ENCODE data around the gene CAPN13. TPM values are rescaled to one million over a fixed set of nuclear protein-coding genes. Genes with fewer than 3 reads are reported as not detected.
"Not testable (repeated sequence)": the region's sequence is repeated elsewhere in the genome, so short reads cannot be mapped to it uniquely, and the experiment has no call there.

CAPN13 gene
- total RNA-seq, 1 experiment from 2014 or later, result not detected

GRCh38 chr2:30705711-30706533, 101.3 kb downstream of the CAPN13 start:
- no peak for DNase-seq (ENCODE audit: low spot score)

DNA sequence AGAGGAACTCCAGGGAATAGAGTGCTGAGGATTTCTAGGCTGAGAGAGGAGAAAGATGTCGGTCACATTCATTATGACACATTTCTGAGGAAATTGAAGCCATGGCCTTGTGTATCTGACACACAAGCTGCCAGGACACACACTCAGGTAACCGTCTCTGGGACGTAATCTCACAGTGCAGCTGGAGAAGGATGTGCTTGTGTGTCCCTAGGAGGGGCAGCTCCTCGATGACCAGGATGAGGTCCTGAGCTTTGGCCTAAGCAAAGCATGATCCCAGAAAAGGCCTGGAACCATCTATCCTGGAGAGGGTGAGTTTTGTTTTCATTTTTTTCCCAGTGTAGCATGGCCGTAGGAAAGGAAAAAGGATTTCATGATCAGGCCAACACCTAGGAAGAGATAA, 102.2 kb downstream of the CAPN13 start:
- DNase-seq (ENCODE audit: low spot score), result no peak

DNA sequence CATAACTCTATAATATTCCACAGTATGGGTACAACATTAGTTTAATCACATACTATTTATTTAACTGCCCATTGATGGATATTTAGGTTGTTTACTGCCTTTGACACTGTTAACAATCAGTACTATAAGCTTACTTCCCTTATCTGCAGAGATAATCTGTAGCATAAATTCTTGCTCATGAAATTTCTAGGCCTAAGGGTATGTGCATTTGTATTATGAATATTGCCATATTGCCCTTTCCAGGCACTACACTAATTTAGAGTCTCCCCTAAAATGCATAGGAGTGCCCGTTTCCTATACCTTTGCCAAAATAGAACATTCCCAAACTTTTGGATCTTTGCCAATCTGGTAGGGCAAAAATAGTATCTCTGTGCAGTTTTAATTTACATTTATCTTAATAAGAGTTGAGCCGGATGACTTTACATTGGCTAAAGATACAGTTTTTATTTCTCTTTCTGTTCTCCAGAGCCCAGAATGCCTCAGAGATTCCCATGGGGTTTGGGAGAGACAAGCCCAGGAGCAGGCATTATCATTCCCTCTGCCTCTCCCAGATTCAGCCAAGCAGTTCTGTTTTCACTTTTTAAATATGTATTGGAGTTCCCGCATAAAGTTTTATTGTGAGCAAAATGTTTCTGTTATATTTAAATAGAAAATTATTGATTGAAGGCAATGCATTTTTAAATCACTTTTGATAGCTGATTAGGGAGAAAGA, 102.8 kb downstream of the CAPN13 start:
- no peak for DNase-seq (ENCODE audit: low spot score)

GRCh38 chr2:30702694-30703093, 104.6 kb downstream of the CAPN13 start:
- DNase-seq (ENCODE audit: low spot score), result no peak

DNA sequence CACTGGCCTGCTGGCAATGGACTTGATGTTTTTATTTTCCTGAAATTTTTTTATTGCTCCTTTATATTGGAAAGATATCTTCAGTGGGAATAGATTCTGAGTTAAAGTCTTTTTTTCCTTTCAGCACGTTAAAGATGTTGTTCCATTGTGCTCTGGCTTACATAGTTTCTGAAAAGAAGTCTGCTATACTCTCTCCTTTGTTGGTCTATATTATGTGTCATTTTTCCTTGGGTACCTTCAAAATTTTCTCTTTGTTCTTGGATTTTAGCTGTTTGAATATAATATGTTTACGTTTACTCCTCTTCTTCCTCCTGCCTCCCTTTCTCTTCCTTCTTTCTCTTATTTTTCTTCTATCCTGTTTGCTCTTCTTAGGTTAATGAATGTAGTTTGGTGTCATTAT, 105.5 kb downstream of the CAPN13 start:
- DNase-seq (ENCODE audit: low spot score), result no peak

GRCh38 chr2:30697242-30698103, 109.8 kb downstream of the CAPN13 start:
- not testable (repeated sequence) for DNase-seq (ENCODE audit: low spot score)

- no peak for DNase-seq (ENCODE audit: low spot score)
These were observed 111.5 kb downstream of the CAPN13 start for GRCh38 chr2:30695749-30696148.

DNA sequence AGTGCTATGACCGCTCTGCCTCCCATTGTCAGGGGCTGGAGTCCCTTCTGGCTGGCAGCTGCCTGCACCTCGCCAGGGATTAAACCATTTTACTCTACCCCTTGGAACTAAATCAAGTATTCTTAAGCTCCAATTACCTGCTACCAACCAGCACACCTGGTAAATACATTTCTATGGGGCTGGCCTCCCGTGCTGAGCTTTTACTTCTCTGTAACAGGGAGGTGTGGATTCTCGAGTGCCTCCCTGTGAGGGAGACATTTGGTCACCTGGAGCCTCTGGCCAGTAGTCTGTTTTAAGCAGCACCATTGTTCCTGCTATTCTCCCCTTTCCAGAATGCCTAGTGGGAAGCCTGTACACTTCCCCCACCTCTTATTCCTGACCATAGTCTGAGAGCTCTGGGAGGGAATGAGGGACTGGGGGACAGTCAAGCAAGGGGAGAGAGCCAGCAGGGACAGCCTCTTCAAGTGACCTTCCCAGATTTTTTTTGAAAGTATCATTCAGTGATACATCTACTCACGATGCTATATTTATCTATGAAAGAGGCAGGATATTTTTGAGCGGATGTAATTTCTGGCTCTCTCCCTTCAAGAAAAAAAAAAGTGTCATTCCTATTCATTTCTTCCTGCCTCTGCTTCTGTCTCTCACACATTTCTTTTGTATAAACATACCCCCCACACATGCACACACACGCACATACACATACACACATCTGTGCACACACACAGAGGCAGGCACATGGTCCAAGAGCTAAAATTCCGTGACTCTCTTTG, 112.8 kb downstream of the CAPN13 start:
- DNase-seq (ENCODE audit: low spot score), result no peak

GRCh38 chr2:30693821-30694281, 113.4 kb downstream of the CAPN13 start:
- DNase-seq (ENCODE audit: low spot score), result no peak

DNA sequence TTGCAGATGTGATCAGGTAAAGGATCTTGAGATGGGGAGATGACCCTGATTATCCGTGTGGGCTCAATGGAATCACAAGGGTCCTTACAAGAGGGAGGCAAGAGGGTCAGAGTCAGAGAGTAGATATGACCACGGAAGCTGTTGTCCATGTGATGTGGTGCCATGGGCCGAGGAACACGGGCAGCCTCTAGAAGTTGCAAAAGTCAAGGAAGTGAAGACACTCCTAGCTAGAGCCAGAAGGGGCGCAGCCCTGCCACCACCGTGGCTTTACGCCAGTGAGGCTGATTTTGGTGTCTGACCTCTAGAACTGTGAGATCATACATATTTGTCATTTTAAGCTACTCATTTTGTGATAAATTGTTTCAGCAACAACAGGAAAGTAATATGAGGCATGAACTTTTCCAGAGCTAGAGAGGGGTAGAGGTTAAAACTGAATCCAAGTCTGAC, 114.4 kb downstream of the CAPN13 start:
- DNase-seq (ENCODE audit: low spot score), result no peak

GRCh38 chr2:30691948-30692828, 115.1 kb downstream of the CAPN13 start:
- no peak for DNase-seq (ENCODE audit: low spot score)

- DNase-seq (ENCODE audit: low spot score), result no peak
These were observed 115.9 kb downstream of the CAPN13 start for GRCh38 chr2:30691091-30691947.

DNA sequence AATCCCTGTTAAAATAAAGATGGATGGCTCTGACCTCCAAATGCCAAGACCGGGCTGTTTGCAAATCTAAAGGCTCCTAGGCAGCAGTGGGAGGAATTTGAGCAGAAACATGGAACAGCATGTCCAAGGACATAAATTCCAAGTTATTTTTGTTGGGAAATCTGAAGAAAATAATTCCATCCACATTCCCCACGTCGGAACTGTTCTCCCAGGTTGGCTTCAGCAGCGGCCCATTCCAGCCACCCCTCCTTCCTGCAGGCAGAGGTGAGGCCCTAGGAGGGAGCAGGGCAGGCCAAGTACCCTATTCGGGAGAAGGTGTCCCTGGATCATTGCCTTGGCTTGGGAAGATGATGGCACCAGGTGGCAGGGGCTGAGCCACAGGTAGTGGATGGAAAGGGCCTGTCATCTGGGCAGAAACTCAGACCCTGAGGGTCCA, 117.1 kb downstream of the CAPN13 start:
- no peak for DNase-seq (ENCODE audit: low spot score)

- DNase-seq (ENCODE audit: low spot score), result no peak
These were observed 117.6 kb downstream of the CAPN13 start for GRCh38 chr2:30689496-30690125.

- DNase-seq (ENCODE audit: low spot score), result no peak
These were observed 118.3 kb downstream of the CAPN13 start for GRCh38 chr2:30688956-30689401.

DNA sequence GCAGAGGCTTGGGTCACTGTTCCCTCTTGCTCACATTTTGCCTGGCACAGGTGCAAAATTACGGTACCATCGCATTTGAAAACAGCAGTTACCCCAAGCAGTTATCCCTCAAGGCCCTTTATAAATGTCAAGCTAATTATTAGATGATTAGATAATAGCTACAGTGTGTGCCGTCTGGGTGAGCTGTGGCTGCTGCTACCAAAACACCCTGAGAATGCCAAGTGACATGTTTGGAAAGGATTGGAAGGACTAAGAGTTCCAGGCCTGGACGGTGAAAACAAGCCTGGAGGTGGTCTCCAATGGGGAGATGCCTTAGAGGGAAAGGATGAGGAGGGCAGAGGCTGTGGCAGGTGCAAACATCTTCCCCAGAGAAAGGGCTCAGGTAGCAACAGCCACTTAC, 120.6 kb downstream of the CAPN13 start:
- DNase-seq (ENCODE audit: low spot score), result no peak

DNA sequence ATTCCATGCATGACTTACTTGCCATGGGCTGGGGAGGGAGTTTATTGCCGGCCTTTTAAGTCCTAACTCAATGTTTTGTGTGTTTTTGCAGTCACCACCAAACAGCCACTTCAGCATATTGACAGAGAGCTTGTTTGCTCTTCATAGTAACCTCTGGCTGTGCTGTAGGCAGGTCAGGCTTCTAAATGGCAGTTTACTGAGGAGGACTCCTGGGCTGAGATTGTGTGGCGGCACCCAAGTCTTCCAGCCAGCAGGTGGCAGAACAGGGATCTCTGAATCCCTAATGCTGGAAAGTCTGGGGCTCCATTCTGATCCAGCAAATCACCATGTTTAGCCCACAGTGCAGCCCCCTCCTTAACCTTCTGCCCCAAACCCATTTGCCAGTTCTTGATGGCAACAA, 121.2 kb downstream of the CAPN13 start:
- peak; percentile 14 for DNase-seq (ENCODE audit: low spot score)

- DNase-seq (ENCODE audit: low spot score), result no peak
These were observed 122.2 kb downstream of the CAPN13 start for GRCh38 chr2:30684996-30685395.

- no peak for DNase-seq (ENCODE audit: low spot score)
These were observed 122.7 kb downstream of the CAPN13 start for GRCh38 chr2:30684516-30684915.

Data from A172 (cell line).